NCI-H526 treated with DMSO at 0.1 percent for 48 hours (cell line): ENCODE data around the gene CCT8.
A peak's percentile ranks its signal among the peaks of the same experiment; 100 is the strongest.
"Not testable (repeated sequence)": the region's sequence is repeated elsewhere in the genome, so short reads cannot be mapped to it uniquely, and the experiment has no call there.

ENCODE experiments used
- DNase-seq: peaks from one replicate; lab custom pipeline; 2025; lab: John Stamatoyannopoulos, UW

Gene CCT8

DNA sequence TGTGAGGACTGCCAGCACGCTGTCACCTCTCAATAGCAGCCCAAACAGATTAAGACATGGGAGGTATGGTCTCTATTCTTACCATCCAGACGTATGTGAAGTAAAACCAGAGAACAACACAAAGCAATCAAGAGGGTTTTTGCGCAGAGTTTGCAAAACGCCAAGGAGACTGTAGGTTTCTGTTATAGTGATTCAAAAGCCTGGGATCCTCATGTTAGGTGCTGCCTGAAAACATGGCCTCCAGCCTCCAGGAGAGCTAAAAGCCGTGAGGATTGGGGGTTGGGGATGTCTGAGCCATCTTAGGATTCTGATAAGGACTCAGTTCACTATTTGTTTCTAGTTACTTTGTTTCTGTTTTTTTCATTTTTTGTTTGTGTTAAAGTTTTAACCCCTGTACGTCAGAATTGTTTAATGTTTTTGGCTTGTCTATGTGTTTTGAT, 4.2 kb upstream of the CCT8 start:
- DNase-seq = no peak

DNA sequence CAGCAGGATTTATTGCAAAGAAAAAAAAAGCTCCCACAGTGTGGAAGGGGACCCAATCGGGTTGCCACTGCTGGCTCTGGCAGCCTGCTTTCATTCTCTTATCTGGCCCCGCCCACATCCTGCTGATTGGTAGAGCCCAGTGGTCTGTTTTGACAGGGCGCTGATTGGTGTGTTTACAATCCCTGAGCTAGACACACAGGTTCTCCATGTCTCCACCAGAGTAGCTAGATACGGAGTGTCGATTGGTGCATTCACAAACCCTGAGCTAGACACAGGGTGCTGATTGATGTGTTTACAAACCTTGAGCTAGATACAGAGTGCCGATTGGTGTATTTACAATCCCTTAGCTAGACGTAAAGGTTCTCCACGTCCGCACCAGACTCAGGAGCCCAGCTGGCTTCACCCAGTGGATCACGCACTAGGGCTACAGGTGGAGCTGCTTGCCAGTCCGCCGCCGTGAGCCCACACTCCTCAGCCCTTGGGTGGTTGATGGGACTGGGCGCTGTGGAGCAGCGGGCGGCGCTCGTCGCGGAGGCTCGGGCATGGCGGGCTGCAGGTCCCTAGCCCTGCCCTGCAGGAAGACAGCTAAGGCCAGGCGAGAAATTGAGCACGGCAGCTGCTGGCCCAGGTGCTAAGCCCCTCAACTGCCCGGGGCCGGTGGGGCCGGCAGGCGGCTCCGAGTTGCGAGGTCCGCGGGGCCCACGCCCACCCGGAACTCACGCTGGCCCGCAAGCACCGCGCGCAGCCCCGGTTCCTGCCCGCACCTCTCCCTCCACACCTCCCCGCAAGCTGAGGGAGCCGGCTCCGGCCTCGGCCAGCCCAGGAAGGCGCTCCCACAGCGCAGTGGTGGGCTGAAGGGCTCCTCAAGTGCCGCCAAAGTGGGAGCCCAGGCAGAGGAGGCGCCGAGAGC, 3.5 kb upstream of the CCT8 start:
- not testable (repeated sequence) for DNase-seq

DNA sequence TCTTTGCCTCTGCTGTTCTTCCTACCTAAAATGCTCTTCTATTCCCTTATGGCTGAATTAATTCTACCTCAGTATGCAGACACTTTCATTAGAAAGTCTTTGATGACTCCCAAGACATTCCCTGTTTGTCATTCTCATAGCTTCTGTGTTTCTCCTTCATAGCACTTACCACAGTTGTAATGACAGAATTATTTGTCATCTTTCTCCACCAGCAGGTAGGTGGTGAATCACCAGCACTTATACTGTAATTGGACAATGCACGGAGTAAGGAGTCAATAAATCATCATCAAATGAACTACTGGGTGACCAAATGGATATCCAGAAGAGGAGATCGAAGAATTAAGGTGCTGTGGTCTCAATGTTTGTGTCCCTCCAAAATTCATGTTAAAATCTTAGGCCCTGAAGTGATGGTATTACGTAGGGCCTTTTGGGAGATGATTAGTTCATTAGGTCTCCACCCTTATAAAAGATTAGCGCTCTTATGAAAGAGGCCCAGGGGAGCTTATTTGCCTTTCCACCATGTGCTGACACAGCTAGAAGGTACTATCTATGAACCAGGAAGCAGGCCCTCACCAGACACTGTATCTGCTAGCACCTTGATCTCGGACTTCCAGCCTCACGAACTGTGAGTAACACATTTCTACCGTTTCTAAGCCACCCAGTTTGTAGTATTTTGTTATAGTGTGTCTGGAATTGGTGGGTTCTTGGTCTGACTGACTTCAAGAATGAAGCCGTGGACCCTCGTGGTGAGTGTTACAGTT, 2.4 kb upstream of the CCT8 start:
- DNase-seq = no peak

DNA sequence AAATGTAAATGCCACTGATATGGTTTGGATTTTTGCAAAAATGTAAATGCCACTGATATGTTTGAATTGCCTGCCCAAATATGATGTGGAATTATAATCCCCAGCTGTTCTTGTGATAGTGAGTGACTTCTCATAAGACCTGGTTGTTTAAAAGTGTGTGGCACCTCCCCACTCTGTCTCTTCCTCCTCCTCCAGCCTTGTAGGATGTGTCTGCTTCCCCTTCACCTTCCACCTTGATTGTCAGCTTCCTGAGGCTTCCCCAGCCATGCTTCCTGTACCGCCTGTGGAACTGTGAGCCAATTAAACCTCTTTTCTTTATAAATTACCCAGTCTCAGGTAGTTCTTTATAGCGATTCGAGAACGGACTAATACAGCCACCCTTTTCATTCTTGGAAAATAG, 1.3 kb upstream of the CCT8 start:
- DNase-seq = no peak

DNA sequence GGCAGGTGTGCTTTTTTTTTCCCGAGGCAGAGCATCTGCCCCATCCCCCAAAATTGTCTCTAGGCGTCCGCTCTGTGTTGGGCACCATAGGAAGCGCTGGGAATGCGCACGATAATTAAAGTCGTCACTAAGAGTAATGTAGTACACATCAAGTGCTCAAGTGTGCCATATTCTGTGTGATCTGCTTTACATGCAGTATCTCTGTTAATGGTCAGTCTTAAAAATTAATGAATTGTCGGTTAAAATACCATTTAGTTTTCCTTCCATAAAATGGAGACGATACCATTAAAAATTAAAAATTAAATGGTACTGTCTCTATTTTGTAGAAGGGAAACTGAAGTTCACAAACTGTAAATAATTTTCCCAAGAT, 544 bp upstream of the CCT8 start:
- DNase-seq = no peak

DNA sequence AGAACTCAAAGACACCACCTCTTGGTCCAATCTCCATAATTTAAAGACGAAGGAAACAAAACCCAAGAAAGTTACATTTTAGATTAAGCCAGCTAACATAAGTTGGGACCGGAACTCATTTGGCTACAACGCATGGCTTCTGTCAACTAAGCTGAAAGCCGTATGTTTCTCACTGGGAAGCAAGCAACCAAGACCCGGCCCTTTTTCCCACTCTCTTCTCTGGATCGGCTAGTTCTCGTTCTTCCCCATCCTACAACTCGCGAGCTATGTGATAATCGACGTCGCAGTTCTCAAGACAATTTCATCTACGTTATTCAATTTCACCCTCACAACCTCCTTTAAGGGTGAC, 601 bp downstream of the CCT8 start:
- no peak for DNase-seq

DNA sequence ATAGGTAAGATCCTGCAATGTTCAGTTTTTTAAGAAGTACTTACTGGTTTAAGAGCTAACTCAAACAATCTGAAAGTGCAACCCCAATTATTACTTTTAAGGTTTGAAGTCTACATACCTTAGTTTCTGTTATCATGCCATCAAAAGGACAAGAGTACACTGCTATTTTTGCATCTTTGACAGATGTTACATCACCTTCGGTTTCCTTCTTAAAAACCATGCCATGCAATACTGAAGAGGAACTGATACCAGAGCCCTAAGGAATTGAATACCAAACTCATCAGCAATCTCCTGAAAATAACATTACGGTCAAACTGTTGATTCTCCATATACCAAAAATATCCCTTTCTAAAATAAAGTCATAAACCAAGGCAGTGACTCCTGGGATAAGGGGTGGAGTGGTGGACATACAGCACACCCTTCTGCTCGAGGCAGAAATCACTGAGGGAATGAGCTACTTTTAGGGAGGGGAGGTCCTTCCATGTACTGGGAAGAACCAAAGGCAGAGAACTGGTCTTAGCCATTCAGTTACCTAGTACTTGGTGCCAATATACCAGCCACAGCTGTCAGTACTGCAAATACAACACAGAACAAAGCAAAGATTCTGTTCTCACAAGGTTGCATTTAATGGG, 8.5 kb downstream of the CCT8 start:
- no peak for DNase-seq

DNA sequence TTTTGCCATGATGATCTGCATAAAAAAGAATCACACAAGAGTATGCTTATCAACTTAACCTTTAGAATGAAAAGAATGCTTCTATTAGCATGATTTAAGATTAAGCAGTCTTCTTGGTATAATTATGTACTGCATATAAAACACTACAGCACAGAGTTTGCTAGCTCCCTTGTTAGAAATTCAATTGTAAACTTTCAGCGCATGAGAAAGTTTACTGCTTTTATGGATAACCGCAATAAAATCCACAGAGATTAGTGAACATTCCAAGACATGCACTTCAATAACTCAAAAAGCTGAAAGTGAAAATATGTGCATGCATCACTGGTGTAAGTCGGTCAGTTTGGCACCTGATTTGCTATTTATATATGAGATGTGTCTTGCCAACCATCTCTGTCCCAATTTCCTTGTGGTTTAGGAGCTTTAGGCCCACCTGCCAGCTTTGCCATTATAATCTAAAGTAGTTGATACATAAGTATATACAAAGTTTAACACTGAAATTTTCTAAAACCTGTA, 16.9 kb downstream of the CCT8 start:
- no peak for DNase-seq

DNA sequence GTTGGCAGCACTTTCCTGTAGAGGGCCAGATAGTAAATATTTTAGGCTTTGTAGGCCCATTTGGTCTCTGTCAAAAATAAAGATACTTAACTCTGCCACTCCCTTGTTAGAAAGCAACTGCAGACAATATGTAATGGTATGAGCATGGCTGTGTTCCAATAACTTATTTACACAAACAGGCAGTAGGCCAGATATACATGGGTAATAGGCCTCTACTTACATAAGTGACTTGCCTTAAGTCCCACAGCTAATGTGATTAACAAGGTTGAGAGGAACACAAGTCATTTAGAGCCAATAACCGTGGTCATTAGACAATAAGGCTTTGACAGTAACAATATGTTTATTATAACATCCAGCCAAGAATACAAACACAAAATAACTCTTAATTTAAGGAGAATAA, 17.4 kb downstream of the CCT8 start:
- no peak for DNase-seq

DNA sequence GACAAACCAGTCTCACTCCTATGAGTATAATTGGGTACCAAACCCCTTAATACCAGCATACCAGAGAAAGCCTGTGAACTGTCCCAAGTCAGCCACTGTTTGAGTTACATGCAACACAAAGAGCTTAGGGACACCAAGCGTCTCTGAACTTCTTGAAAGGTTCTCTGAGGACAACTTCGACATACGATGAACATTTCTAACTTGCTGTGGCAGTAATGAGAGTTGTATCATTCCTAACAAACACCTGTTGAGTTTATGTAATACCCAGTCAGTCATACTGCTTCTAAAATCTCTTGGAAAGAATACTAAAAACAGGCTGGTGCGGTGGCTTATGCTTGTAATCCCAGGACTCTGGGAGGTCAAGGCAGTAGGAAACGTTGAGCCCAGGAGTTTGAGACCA, 18.4 kb downstream of the CCT8 start:
- no peak for DNase-seq

DNA sequence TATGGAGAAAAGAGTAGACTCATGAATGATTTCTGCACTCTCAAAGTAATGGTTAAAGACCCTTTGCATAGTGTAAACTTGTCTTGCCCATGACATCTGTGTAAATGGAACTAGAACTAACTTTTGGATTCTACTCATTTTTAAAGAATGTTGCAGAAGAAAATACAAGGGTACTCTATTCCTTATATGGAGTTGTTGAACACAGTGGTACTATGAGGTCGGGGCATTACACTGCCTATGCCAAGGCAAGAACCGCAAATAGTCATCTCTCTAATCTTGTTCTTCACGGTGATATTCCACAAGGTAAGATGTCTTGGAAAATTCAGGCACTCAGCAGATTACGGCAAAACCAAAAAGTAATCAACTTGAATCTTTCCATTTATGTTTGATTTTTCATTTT, 19.8 kb downstream of the CCT8 start:
- no peak for DNase-seq

DNA sequence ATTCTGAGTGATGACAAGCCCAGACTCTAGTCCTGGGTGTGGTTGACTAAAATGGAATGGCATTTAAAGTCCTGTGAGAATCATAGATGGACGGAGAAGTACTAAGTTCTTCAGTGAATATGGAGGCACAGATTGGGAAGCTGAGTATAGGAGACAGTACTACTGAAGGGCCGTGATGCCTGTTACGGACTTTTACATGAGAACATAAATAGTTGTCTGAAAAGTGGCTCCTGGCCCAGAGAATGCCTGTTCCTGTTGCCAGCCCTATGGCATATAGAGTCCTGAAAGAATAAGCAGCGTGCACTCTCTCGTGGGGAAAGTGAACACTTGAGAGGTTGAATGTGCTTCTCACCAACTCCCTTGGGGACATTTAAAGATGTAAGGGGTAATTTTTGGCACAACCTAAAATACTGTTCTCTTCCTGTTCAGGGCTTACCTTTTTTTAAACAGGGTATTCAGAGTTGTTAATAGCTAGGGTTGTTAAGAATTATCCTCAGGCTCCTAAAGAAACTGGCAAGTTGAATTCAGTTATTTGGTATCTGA, 20.4 kb downstream of the CCT8 start:
- DNase-seq = no peak

DNA sequence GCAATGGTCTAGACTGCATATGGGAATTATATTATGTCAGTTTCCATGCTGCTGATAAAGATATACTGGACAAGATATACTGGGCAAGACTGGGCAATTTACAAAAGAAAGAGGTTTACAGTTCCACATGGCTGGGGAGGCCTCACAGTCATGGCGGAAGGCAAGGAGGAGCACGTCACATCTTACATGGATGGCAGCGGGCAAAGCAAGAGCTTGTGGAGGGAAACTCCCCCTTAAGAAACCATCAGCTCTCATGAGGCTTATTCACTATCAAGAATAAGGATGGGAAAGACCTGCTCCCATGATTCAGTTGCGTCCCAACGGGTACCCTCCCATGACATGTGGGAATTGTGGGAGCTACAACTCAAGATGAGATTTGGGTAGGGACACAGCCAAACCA, 21.2 kb downstream of the CCT8 start:
- DNase-seq = no peak

DNA sequence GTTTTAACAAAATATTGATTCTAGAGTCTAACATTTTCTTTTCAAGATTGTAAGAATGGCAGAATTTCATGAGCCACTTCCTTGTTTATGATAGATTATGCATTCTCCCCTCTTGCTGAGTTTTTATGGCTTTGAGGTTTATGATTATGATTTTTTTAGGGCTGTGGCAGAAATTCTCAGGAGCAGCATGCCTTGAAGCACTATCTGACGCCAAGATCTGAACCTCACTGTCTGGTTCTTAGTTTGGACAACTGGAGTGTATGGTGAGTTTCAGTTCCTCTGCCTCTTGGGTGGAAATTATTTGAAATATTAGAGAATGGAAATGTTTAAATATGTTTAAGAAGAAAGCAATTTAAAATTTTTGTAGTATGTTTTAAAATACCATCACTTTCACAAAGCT, 38.8 kb downstream of the CCT8 start:
- DNase-seq = no peak

DNA sequence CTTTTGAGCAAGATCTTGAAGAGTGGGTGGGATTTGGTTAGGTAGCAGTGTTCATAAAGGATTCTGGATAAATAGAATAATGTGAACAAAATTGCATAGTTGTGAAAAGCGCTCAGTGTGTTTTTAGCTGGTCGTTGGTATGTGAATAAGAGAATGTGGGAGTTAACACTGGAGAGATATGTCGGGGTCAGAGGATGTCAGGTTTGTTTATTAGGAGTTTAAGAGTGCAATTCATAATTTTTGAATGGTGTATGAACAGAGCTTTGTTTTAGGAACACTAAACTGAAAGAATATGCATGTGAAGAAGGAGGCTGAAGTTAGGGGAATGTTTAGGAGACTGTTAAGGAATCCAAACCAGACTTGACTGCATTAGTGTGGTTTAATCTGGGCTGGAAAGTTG, 39.6 kb downstream of the CCT8 start:
- DNase-seq = no peak

DNA sequence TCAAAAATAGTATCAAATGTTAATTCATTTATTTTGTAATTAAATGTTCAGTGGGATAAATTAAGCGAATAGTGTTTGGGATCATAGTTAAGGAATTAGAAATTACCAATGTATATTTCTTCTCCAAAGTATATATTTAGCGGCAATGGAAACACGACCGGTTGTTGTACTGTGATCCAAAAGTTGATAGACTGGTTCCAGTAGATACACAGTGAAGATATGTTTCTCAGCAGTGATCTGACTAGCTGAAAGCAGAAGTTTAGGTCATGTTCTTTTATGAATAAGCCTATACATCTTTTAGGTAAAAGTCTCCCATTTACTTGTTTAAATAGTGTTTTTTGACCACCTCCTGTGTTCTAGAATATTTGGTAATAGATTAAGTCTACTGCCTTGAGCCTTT, 40.1 kb downstream of the CCT8 start:
- no peak for DNase-seq

DNA sequence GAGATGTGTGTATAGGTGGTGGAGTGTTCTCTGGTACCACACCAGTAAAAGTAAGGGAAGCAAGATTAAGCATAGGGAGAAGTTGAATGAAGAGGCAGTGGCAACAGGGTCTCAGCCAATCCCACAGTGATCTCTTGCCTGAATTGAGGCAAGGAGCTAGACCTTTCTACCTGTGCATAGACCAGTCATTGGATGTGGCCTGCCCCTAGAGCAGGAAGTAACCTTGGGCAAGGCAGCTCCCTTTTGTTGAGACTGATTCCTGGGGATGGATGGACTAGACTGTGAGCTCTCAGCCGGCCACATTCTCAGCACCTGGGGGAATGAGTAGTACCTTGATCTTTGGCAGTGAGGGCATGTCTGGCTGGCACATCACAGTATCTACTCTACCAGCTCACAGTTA, 42.5 kb downstream of the CCT8 start:
- DNase-seq = no peak

DNA sequence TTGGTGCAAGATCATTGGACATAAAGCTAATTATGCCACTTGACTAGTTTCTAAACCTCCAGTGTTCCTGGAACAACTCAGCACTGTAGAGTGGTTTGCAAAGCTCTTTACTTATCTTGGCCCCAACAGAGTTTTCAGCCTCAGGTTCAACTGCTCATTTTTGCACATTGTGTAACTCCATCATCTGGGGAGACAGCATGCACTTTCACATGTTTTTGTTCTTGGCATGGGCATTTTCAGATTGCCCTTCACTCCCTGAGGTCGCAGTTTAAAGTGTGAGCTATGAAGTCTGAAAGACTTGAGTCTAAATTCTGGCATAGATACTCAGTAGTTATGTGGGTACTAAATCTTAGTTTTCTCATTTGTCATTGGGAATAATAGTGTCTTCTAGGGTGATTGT, 43.9 kb downstream of the CCT8 start:
- DNase-seq = no peak

DNA sequence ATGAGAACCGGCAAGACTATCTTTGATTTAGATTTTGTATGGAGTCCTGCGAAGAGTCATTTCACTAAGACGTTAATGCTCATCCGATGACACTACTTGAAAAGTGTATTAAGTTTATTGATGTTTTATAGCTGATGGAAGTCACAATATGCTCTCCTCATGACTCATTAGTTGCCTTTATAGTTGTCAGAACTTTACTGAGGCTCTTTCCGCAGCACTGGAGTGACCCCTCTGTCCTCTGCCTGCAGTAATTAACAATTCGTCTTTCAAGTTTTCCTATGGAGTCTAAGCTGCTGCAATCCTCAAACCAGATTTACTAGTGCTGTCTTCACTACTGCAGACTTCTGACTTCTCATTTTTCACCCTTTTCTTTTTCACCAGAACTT, 48.1 kb downstream of the CCT8 start:
- DNase-seq = no peak

DNA sequence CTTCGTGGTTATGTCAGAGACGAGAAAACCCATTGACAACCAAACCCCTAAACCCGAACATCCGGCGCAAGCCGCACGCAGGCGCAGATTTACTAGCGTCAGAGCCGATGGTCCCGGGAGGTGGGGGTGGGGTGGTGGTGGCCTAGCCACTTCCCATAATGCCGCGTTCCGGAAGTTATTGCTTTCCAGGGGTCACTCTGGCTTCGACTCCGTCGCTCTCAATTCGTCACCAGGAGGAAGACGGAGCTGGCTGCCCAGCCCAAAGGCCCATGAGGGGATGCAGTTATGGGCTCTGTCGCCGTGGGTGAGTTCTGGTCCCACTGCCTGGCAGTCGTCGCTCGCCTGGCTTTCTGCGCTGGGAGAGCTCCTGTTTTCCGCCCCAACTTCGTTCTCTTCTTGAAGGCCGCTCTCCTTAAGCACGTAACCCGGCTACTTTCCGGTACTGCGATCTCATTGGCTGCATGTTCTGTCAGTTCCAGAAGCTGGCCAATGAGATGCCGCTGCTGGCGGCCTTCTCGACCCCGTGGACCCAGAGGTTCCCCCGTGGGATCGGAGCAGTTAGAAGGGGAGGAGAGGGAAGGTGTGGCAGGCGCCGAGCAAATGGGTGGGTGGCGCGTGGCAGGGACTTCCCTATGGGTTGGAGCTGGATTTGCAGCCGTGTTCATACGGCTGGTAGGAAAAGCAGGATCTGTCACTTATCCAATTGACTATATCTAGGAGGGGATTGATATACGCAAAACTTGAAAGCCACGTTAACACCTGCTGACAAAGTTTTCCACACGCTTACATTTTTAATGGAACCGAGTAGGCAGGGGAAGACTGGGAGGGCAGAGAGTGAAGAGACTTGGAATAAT, 48.7 kb downstream of the CCT8 start, which contains the start of gene USP16:
USP16 (plus strand) TSS at position 195 of the 854 bp plus-strand sequence. CDS start 3,246 bp downstream, outside the sequence.
- peak; percentile 91 for DNase-seq

DNA sequence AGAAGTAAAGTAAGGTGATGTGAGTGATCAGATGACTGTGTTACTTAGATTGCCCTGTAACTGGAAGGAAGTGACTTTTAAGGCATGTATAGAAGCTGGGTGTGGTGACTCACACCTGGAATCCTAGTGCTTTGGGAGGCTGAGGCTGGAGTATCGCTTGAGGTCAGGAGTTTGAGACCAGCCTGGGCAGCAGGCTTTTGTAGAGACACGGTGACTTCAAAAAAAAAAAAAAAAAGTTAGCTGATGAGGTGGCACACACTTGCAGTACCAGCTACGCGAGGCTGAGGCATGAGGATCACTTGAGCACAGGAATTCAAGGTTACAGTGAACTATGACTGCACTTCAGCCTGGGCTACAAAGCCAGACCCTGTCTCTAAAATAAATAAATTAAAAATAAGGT, 51.3 kb downstream of the CCT8 start:
- DNase-seq = no peak

DNA sequence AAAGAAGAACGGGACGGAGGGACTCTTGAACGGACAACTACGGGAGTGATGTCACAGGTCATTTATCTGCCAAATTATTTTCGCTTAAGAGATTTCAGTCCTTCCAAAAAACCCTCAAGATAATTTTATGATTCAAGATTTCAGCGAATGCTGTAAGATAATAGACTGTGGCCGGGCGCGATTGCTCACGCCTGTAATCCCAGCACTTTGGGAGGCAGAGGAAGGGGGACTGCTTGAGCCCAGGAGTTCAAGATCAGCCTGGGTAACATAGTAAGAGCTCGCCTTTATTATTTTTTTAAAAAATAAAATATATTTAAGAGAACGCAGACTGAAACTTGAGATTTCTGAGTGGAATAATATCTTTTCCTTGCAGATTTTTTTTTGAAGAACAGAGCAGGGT, 54.9 kb downstream of the CCT8 start:
- DNase-seq = no peak
